ENCODE data around the gene SDK1. TPM values are rescaled to one million over a fixed set of nuclear protein-coding genes. Genes with fewer than 3 reads are reported as not detected.

The SDK1 gene
- total and polyA plus RNA-seq, 4 donors: 1.9 to 46.3 (median 12.4) TPM

- DNase-seq: no peak
- no peak overlapping the region for H3K4me3 ChIP-seq (ENCODE audit: low read length in 2 of 2)
- ATAC-seq (ENCODE audit: low FRiP score): no peak
- whole genome bisulfite sequencing, 2 donors: 91 to 95% methylated on average over 9 of the region's 9 CpGs
- intact Hi-C loops (cut with DNase I): no loop called here
- H3K4me1 ChIP-seq (ENCODE audit: control insufficient read depth in 1 of 2, insufficient read depth in 2 of 2, low read length in 2 of 2): no peaks in the 10 kb centered on the region
- H3K36me3 ChIP-seq (ENCODE audit: control insufficient read depth in 1 of 2, insufficient read depth in 2 of 2, low read length in 1 of 2): peaks cover 0 to 2% of the 10 kb centered on the region in 2 donors
- H3K27ac ChIP-seq (ENCODE audit: low read depth in 1 of 2, low read length in 2 of 2): no peak overlapping the region
- H3K27me3 ChIP-seq (ENCODE audit: control insufficient read depth in 1 of 2, insufficient read depth in 2 of 2, low read length in 1 of 2): no peaks in the 10 kb centered on the region
- H3K9me3 ChIP-seq (ENCODE audit: control insufficient read depth, low read length): no peaks in the 10 kb centered on the region
Observed at GRCh38 chr7:3846738-3847137, 545.7 kb downstream of the SDK1 start.

- no peaks in the 10 kb centered on the region for H3K4me1 ChIP-seq (ENCODE audit: control insufficient read depth in 1 of 2, insufficient read depth in 2 of 2, low read length in 2 of 2)
- DNase-seq: no peak
- H3K36me3 ChIP-seq (ENCODE audit: control insufficient read depth in 1 of 2, insufficient read depth in 2 of 2, low read length in 1 of 2): peaks cover 0 to 2% of the 10 kb centered on the region in 2 donors
- intact Hi-C loops (cut with DNase I): no loop called here
- no peaks in the 10 kb centered on the region for H3K27me3 ChIP-seq (ENCODE audit: control insufficient read depth in 1 of 2, insufficient read depth in 2 of 2, low read length in 1 of 2)
- no peak overlapping the region for H3K4me3 ChIP-seq (ENCODE audit: low read length in 2 of 2)
- H3K27ac ChIP-seq (ENCODE audit: low read depth in 1 of 2, low read length in 2 of 2): no peak overlapping the region
- ATAC-seq (ENCODE audit: low FRiP score): no peak
- 84 to 85% methylated on average over 6 of the region's 6 CpGs for WGBS, 2 donors
- H3K9me3 ChIP-seq (ENCODE audit: control insufficient read depth, low read length): no peaks in the 10 kb centered on the region
Observed at GRCh38 chr7:3847336-3847735, 546.3 kb downstream of the SDK1 start.

- Histone ChIP-seq H3K9me3 (ENCODE audit: control insufficient read depth, low read length) (no peaks in the 10 kb centered on the region), H3K27me3 (ENCODE audit: control insufficient read depth in 1 of 2, insufficient read depth in 2 of 2, low read length in 1 of 2) (no peaks in the 10 kb centered on the region), H3K4me3 (ENCODE audit: low read length in 2 of 2) (no peak overlapping the region), H3K4me1 (ENCODE audit: control insufficient read depth in 1 of 2, insufficient read depth in 2 of 2, low read length in 2 of 2) (peaks cover 0 to 2% of the 10 kb centered on the region in 2 donors), H3K36me3 (ENCODE audit: control insufficient read depth in 1 of 2, insufficient read depth in 2 of 2, low read length in 1 of 2) (no peaks in the 10 kb centered on the region), H3K27ac (ENCODE audit: low read depth in 1 of 2, low read length in 2 of 2) (no peak overlapping the region)
- intact Hi-C loops (cut with DNase I): no loop called here
- DNase-seq (no peak), ATAC-seq (ENCODE audit: low FRiP score) (no peak)
- 96 to 97% methylated on average over 1 of the region's 1 CpG for WGBS, 2 donors
Observed at GRCh38 chr7:3859431-3859830, 558.4 kb downstream of the SDK1 start.

GRCh38 chr7:3860932-3861331 lies 559.9 kb downstream of the SDK1 start:
- H3K9me3 ChIP-seq (ENCODE audit: control insufficient read depth, low read length): no peaks in the 10 kb centered on the region
- no peak overlapping the region for H3K27ac ChIP-seq (ENCODE audit: low read depth in 1 of 2, low read length in 2 of 2)
- H3K36me3 ChIP-seq (ENCODE audit: control insufficient read depth in 1 of 2, insufficient read depth in 2 of 2, low read length in 1 of 2): no peaks in the 10 kb centered on the region
- intact Hi-C loops (cut with DNase I): no loop called here
- H3K4me1 ChIP-seq (ENCODE audit: control insufficient read depth in 1 of 2, insufficient read depth in 2 of 2, low read length in 2 of 2): peaks cover 0 to 2% of the 10 kb centered on the region in 2 donors
- H3K4me3 ChIP-seq (ENCODE audit: low read length in 2 of 2): no peak overlapping the region
- H3K27me3 ChIP-seq (ENCODE audit: control insufficient read depth in 1 of 2, insufficient read depth in 2 of 2, low read length in 1 of 2): no peaks in the 10 kb centered on the region
- DNase-seq: no peak
- WGBS, 2 donors: 58 to 66% methylated on average over 9 of the region's 9 CpGs
- no peak for ATAC-seq (ENCODE audit: low FRiP score)

GRCh38 chr7:3861386-3861785 lies 560.3 kb downstream of the SDK1 start:
- no peak for DNase-seq
- ATAC-seq (ENCODE audit: low FRiP score): no peak
- Histone ChIP-seq H3K36me3 (ENCODE audit: control insufficient read depth in 1 of 2, insufficient read depth in 2 of 2, low read length in 1 of 2) (no peaks in the 10 kb centered on the region), H3K27ac (ENCODE audit: low read depth in 1 of 2, low read length in 2 of 2) (no peak overlapping the region), H3K9me3 (ENCODE audit: control insufficient read depth, low read length) (no peaks in the 10 kb centered on the region), H3K27me3 (ENCODE audit: control insufficient read depth in 1 of 2, insufficient read depth in 2 of 2, low read length in 1 of 2) (no peaks in the 10 kb centered on the region), H3K4me1 (ENCODE audit: control insufficient read depth in 1 of 2, insufficient read depth in 2 of 2, low read length in 2 of 2) (peaks cover 0 to 2% of the 10 kb centered on the region in 2 donors), H3K4me3 (ENCODE audit: low read length in 2 of 2) (no peak overlapping the region)
- intact Hi-C loops (cut with DNase I): no loop called here
- WGBS, 2 donors: 15 to 27% methylated on average over 1 of the region's 1 CpG

- ATAC-seq (ENCODE audit: low FRiP score) (peak; percentile 84), DNase-seq (peak in 1 of 2 donors; percentile 55)
- H3K36me3 ChIP-seq (ENCODE audit: control insufficient read depth in 1 of 2, insufficient read depth in 2 of 2, low read length in 1 of 2): no peaks in the 10 kb centered on the region
- H3K27me3 ChIP-seq (ENCODE audit: control insufficient read depth in 1 of 2, insufficient read depth in 2 of 2, low read length in 1 of 2): no peaks in the 10 kb centered on the region
- H3K4me1 ChIP-seq (ENCODE audit: control insufficient read depth in 1 of 2, insufficient read depth in 2 of 2, low read length in 2 of 2): peaks cover 0 to 2% of the 10 kb centered on the region in 2 donors
- no peaks in the 10 kb centered on the region for H3K9me3 ChIP-seq (ENCODE audit: control insufficient read depth, low read length)
- peak overlapping the region in 1 of 2 donors; percentile 15 for H3K4me3 ChIP-seq (ENCODE audit: low read length in 2 of 2)
- intact Hi-C loops (cut with DNase I): no loop called here
- 16 to 25% methylated on average over 5 of the region's 5 CpGs for WGBS, 2 donors
- no peak overlapping the region for H3K27ac ChIP-seq (ENCODE audit: low read depth in 1 of 2, low read length in 2 of 2)
Observed at GRCh38 chr7:3861941-3862340, 560.9 kb downstream of the SDK1 start.

- peaks cover 0 to 2% of the 10 kb centered on the region in 2 donors for H3K4me1 ChIP-seq (ENCODE audit: control insufficient read depth in 1 of 2, insufficient read depth in 2 of 2, low read length in 2 of 2)
- intact Hi-C loops (cut with DNase I): no loop called here
- no peaks in the 10 kb centered on the region for H3K9me3 ChIP-seq (ENCODE audit: control insufficient read depth, low read length)
- H3K27ac ChIP-seq (ENCODE audit: low read depth in 1 of 2, low read length in 2 of 2): no peak overlapping the region
- WGBS, 2 donors: 92 to 94% methylated on average over 4 of the region's 4 CpGs
- no peaks in the 10 kb centered on the region for H3K27me3 ChIP-seq (ENCODE audit: control insufficient read depth in 1 of 2, insufficient read depth in 2 of 2, low read length in 1 of 2)
- H3K4me3 ChIP-seq (ENCODE audit: low read length in 2 of 2): no peak overlapping the region
- H3K36me3 ChIP-seq (ENCODE audit: control insufficient read depth in 1 of 2, insufficient read depth in 2 of 2, low read length in 1 of 2): no peaks in the 10 kb centered on the region
- DNase-seq (no peak), ATAC-seq (ENCODE audit: low FRiP score) (no peak)
Observed at GRCh38 chr7:3862774-3863173, 561.7 kb downstream of the SDK1 start.

GRCh38 chr7:3866277-3866676 lies 565.2 kb downstream of the SDK1 start:
- DNase-seq (no peak), ATAC-seq (ENCODE audit: low FRiP score) (peak; percentile 3)
- intact Hi-C loops (cut with DNase I): no loop called here
- H3K9me3 ChIP-seq (ENCODE audit: control insufficient read depth, low read length): no peaks in the 10 kb centered on the region
- no peaks in the 10 kb centered on the region for H3K36me3 ChIP-seq (ENCODE audit: control insufficient read depth in 1 of 2, insufficient read depth in 2 of 2, low read length in 1 of 2)
- H3K27me3 ChIP-seq (ENCODE audit: control insufficient read depth in 1 of 2, insufficient read depth in 2 of 2, low read length in 1 of 2): no peaks in the 10 kb centered on the region
- H3K4me3 ChIP-seq (ENCODE audit: low read length in 2 of 2): no peak overlapping the region
- H3K4me1 ChIP-seq (ENCODE audit: control insufficient read depth in 1 of 2, insufficient read depth in 2 of 2, low read length in 2 of 2): peaks cover 0 to 2% of the 10 kb centered on the region in 2 donors
- 91 to 94% methylated on average over 5 of the region's 5 CpGs for WGBS, 2 donors
- no peak overlapping the region for H3K27ac ChIP-seq (ENCODE audit: low read depth in 1 of 2, low read length in 2 of 2)

- H3K4me3 ChIP-seq (ENCODE audit: low read length in 2 of 2): no peak overlapping the region
- H3K36me3 ChIP-seq (ENCODE audit: control insufficient read depth in 1 of 2, insufficient read depth in 2 of 2, low read length in 1 of 2): no peaks in the 10 kb centered on the region
- 65 to 73% methylated on average over 5 of the region's 5 CpGs for WGBS, 2 donors
- no peaks in the 10 kb centered on the region for H3K4me1 ChIP-seq (ENCODE audit: control insufficient read depth in 1 of 2, insufficient read depth in 2 of 2, low read length in 2 of 2)
- intact Hi-C loops (cut with DNase I): no loop called here
- no peak for ATAC-seq (ENCODE audit: low FRiP score)
- H3K9me3 ChIP-seq (ENCODE audit: control insufficient read depth, low read length): no peaks in the 10 kb centered on the region
- H3K27ac ChIP-seq (ENCODE audit: low read depth in 1 of 2, low read length in 2 of 2): no peak overlapping the region
- no peak for DNase-seq
- H3K27me3 ChIP-seq (ENCODE audit: control insufficient read depth in 1 of 2, insufficient read depth in 2 of 2, low read length in 1 of 2): no peaks in the 10 kb centered on the region
Observed at GRCh38 chr7:3867863-3868262, 566.8 kb downstream of the SDK1 start.
